IMR-90 (cell line): ENCODE results near the gene HPCAL4. TPM values are rescaled to one million over a fixed set of nuclear protein-coding genes. Genes with fewer than 3 reads are reported as not detected.
A peak's percentile ranks its signal among the peaks of the same experiment; 100 is the strongest.

ENCODE experiments used
- ATAC-seq: fragments of 200-7000 bp; cut with Tn5 transposase; 2 replicates; pipeline ENCODE4 v1.9.1; 2020; ENCODE audit warnings: low read depth, mild to moderate bottlenecking, moderate library complexity
- BruUV-seq: library from RNA; stranded (reverse); fragments of 400-500 nt; replicated peaks from 2 replicates; lab custom pipeline; 2021; lab: Mats Ljungman, UMichigan
- CTCF ChIA-PET: fragments of 300-600 bp; formaldehyde crosslinking; extraction: SDS; loops from one replicate; lab custom pipeline; 2021; ENCODE audit warnings: antibody characterized with exemption; lab: Yijun Ruan, JAX
- POLR2A ChIA-PET: fragments of 300-600 bp; sonication (Branson Sonifier 250); formaldehyde crosslinking; loops from one replicate; lab custom pipeline; 2022; ENCODE audit warnings: antibody characterized with exemption; ENCODE audit not compliant: unreplicated experiment; lab: Charles Lee
- DNase-seq: peaks from one replicate; pipeline ENCODE4 v3.0.0; 2013
- H2AFZ ChIP-seq: replicated peaks from 2 replicates; pipeline ENCODE3; 2013; ENCODE audit warnings: low read length, mild to moderate bottlenecking; ENCODE audit not compliant: poor library complexity
- H2AK5ac ChIP-seq: 2 replicates; pipeline ENCODE4 v1.6.1; 2013; ENCODE audit warnings: low read depth, low read length, inconsistent platforms
- H2AK9ac ChIP-seq: replicated peaks from 2 replicates; pipeline ENCODE3; 2013; ENCODE audit warnings: mild to moderate bottlenecking, low read depth, low read length, moderate library complexity; ENCODE audit not compliant: poor library complexity
- H2BK120ac ChIP-seq: 2 replicates; pipeline ENCODE4 v1.6.1; 2013; ENCODE audit warnings: low read depth, low read length, inconsistent platforms
- H2BK15ac ChIP-seq: 3 replicates; pipeline ENCODE4 v1.6.1; 2013; ENCODE audit warnings: low read depth, low read length, inconsistent platforms
- H2BK20ac ChIP-seq: 2 replicates; pipeline ENCODE4 v1.6.1; 2013; ENCODE audit warnings: low read depth, mild to moderate bottlenecking, inconsistent platforms, low read length, moderate library complexity
- H2BK5ac ChIP-seq: 2 replicates; pipeline ENCODE4 v1.6.1; 2013; ENCODE audit warnings: mild to moderate bottlenecking, low read depth, low read length, inconsistent platforms; ENCODE audit not compliant: poor library complexity, severe bottlenecking
- H3K14ac ChIP-seq: replicated peaks from 2 replicates; pipeline ENCODE4 v1.6.1; 2013; ENCODE audit warnings: low read depth, low read length, inconsistent platforms
- H3K18ac ChIP-seq: 2 replicates; pipeline ENCODE4 v1.6.1; 2013; ENCODE audit warnings: low read depth, low read length, control low read depth
- H3K23ac ChIP-seq: 2 replicates; pipeline ENCODE4 v1.6.1; 2013; ENCODE audit warnings: low read depth, low read length, inconsistent platforms
- H3K27ac ChIP-seq: 2 replicates; pipeline ENCODE4 v1.5.1; 2013; ENCODE audit warnings: mild to moderate bottlenecking, control low read depth, low read length; ENCODE audit not compliant: insufficient read depth
- H3K27me3 ChIP-seq: 2 replicates; pipeline ENCODE4 v1.6.1; 2013; ENCODE audit warnings: low read length; ENCODE audit not compliant: control insufficient read depth, insufficient read depth
- H3K36me3 ChIP-seq: 2 replicates; pipeline ENCODE4 v1.6.1; 2013; ENCODE audit warnings: low read length, mixed read lengths; ENCODE audit not compliant: control insufficient read depth, insufficient read depth
- H3K4ac ChIP-seq: 2 replicates; pipeline ENCODE4 v1.6.1; 2013; ENCODE audit warnings: low read depth, low read length, inconsistent platforms
- H3K4me1 ChIP-seq: 2 replicates; pipeline ENCODE4 v1.6.1; 2013; ENCODE audit warnings: low read length, mixed read lengths; ENCODE audit not compliant: control insufficient read depth, insufficient read depth
- H3K4me2 ChIP-seq: 2 replicates; pipeline ENCODE4 v1.6.1; 2013; ENCODE audit warnings: low read depth, mild to moderate bottlenecking, control low read depth, low read length, moderate library complexity
- H3K4me3 ChIP-seq: 2 replicates; pipeline ENCODE4 v1.5.1; 2013; ENCODE audit warnings: low read depth, mild to moderate bottlenecking, control low read depth, low read length, moderate library complexity; ENCODE audit not compliant: insufficient read depth
- H3K56ac ChIP-seq: 2 replicates; pipeline ENCODE4 v1.6.1; 2013; ENCODE audit warnings: low read length, inconsistent platforms; ENCODE audit not compliant: insufficient read depth; ENCODE audit errors: extremely low read depth
- H3K79me1 ChIP-seq, 2 experiments: 2 replicates each; pipeline ENCODE4 v1.6.1; 2013; ENCODE audit warnings: low read length in 2 of 2, inconsistent platforms in 1 of 2, low read depth in 1 of 2
- H3K9ac ChIP-seq: 2 replicates; pipeline ENCODE4 v1.6.1; 2013; ENCODE audit warnings: low read depth, low read length, control low read depth
- H3K9me1 ChIP-seq: 2 replicates; pipeline ENCODE4 v1.6.1; 2013; ENCODE audit warnings: low read length, inconsistent platforms; ENCODE audit not compliant: insufficient read depth
- H3K9me3 ChIP-seq: 2 replicates; pipeline ENCODE4 v1.6.1; 2013; ENCODE audit warnings: low read length; ENCODE audit not compliant: control insufficient read depth, insufficient read depth
- H4K20me1 ChIP-seq: 2 replicates; pipeline ENCODE4 v1.6.1; 2013; ENCODE audit warnings: low read length, inconsistent platforms; ENCODE audit not compliant: insufficient read depth
- H4K5ac ChIP-seq: 2 replicates; pipeline ENCODE4 v1.6.1; 2013; ENCODE audit warnings: mild to moderate bottlenecking, low read depth, low read length, control low read depth
- H4K8ac ChIP-seq, 2 experiments: 2 replicates each; pipeline ENCODE4 v1.6.1; 2013; ENCODE audit warnings: low read depth in 2 of 2, low read length in 2 of 2, control low read depth in 1 of 2, inconsistent platforms in 1 of 2
- H4K91ac ChIP-seq: 2 replicates; pipeline ENCODE4 v1.6.1; 2013; ENCODE audit warnings: low read depth, low read length, inconsistent platforms; ENCODE audit not compliant: insufficient read depth
- CTCF ChIP-seq: conservative IDR thresholded peaks from 2 replicates; pipeline ENCODE4 v1.5.1; 2012; ENCODE audit warnings: mild to moderate bottlenecking, low read depth, low read length, improper control_type of control experiment
- MXI1 ChIP-seq: IDR thresholded peaks from 2 replicates; pipeline ENCODE4 v1.6.1; 2012; ENCODE audit warnings: low read depth, mild to moderate bottlenecking, low read length, moderate library complexity, borderline replicate concordance
- WGBS, 2 experiments: methylation state at CpG; one replicate each; pipeline versions ENCODE4 v1.1.5 to v1.1.7; 2013; ENCODE audit warnings: missing lambda C conversion rate in 2 of 2; ENCODE audit not compliant: insufficient read length in 1 of 2; ENCODE audit errors: extremely low coverage in 2 of 2; 5-methylcytosine and 5-hydroxymethylcytosine counted together
- dilution Hi-C: fragments of 300-500 bp; cut with HindIII; formaldehyde crosslinking; loops from one replicate; pipeline ENCODE4 v1.14.3; 2018; ENCODE audit warnings: low sequenced_read_pairs; ENCODE audit not compliant: unreplicated experiment
- in situ Hi-C: fragments of 300-500 bp; cut with MboI; formaldehyde crosslinking; loops from 3 replicates; pipeline ENCODE4 v1.14.3; 2019; ENCODE audit warnings: low sequenced_read_pairs, inconsistent platforms, mixed read lengths
- intact Hi-C: fragments of 100-400 bp; cut with micrococcal nuclease; formaldehyde crosslinking; loops from 2 replicates; pipeline ENCODE4 v1.10.0; 2022
- polyA plus RNA-seq, 3 experiments: library from polyadenylated mRNA; depleted of rRNA; stranded (reverse); fragments of >200 nt; gene quantifications; 2 replicates each; pipeline ENCODE4 v1.2.3, GENCODE V29; 2012; ENCODE audit warnings: low replicate concordance in 1 of 3
- total RNA-seq: library from RNA; depleted of rRNA; stranded (reverse); fragments of >200 nt; gene quantifications from 2 replicates; pipeline ENCODE4 v1.2.3, GENCODE V29; 2012

HPCAL4 gene
- total and polyA plus RNA-seq, 2 of the 4 experiments (the other 2 are of a cell fraction), result 0.02 TPM; not detected in 1

DNA sequence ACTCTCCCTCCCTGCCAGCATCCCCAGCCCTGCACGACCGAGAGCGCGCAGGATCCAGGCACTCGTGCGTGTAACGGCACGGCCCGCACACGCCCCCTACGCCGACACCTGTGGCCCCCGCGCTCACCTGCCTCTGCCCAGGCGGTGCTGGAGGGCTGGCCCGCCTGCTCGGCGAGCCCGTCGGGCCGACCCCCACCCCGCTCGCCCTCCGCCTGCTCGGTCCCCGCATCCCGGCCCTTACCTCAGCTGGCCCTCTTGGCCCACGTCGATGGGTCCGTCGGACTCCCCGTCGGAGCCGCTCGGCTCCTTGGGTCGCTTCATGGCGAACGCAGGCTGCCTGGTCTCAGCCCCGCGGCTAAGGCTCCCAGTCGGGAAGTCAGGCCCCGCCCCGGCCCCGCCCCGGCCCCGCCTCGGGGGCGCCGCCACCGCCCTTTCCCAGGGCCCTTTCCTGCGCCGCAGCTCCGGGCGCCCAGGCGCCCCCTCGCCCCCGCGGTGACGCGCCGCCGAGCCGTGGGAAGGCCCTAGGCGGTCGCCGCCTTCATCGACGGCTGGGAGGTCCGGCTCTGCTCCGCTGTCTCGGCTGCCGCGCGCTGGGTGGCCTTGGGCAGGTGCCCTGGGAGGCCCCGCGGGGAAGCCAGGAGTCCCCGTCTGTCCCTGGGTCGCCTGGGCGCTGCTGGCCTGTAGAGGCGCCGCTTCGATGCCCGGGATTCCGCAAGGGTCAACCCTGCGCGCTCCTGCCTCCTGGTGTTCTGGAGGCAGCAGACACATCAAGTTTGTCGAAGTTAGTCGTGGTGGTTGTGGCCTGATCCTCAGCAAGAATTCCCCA lies 51.7 kb downstream of the HPCAL4 start, which contains the start of gene HEYL:
Gene HEYL, minus strand, starts transcription at position 339 of the 826 bp plus-strand sequence. Its CDS starts 18 bp downstream, at position 321.
- Histone ChIP-seq H2AK5ac (no peak within 1 kb of the TSS), H3K4ac (no peak within 1 kb of the TSS), H3K9ac (no peak within 1 kb of the TSS), H4K20me1 (no peaks in the 10 kb centered on the region), H3K4me2 (peak within 1 kb of the TSS; percentile 47; the same call in 1 of the 2 replicates), H3K27me3 (peaks cover 37% of the 10 kb centered on the region), H3K79me1 (no peaks in the 10 kb centered on the region), H3K36me3 (no peaks in the 10 kb centered on the region), H3K23ac (no peak within 1 kb of the TSS), H3K9me1 (0 out of 2 replicates have a peak, but pooled peaks cover 3% of the 10 kb centered on the region), H2BK20ac (no peak within 1 kb of the TSS), H2BK15ac (no peak within 1 kb of the TSS), H4K5ac (no peak within 1 kb of the TSS), H2AFZ (peak within 1 kb of the TSS; percentile 76), H4K8ac (no peak within 1 kb of the TSS), H3K27ac (no peak within 1 kb of the TSS), H2AK9ac (no peak within 1 kb of the TSS), H2BK5ac (no peak within 1 kb of the TSS), H3K4me1 (0 out of 2 replicates have a peak, but pooled peaks cover 2% of the 10 kb centered on the region), H3K56ac (no peak within 1 kb of the TSS), H4K91ac (no peak within 1 kb of the TSS), H2BK120ac (no peak within 1 kb of the TSS), H3K9me3 (no peaks in the 10 kb centered on the region; the same call in 1 of the 2 replicates), H3K14ac (no peak within 1 kb of the TSS), H3K4me3 (peak within 1 kb of the TSS; percentile 33; the same call in 1 of the 2 replicates), H3K18ac (no peak within 1 kb of the TSS)
- intact Hi-C loops, result no loop called here
- 15% methylated on average over 22 of the region's 88 CpGs; no CpG with 5 or more reads in 1 of the 2 experiments for WGBS, 2 experiments
- peak; percentile 19 for DNase-seq
- TF ChIP-seq MXI1 (no peak), CTCF (peak; percentile 20; the same call in 1 of the 2 replicates)
- BruUV-seq, result no TSS peak
- dilution Hi-C loops, result no loop called here
- ATAC-seq, result peak; percentile 71
- in situ Hi-C loops, result no loop called here
- ChIA-PET POLR2A (no interaction called here), CTCF (interaction anchor here (1.3 kb wide), 1 partner anchor 33 kb away, joined by 3 read pairs; no protein-coding TSS in a partner anchor)
